PC-9 (cell line): Measurements from ENCODE around the gene IQCH. TPM values are rescaled to one million over a fixed set of nuclear protein-coding genes. Genes with fewer than 3 reads are reported as not detected.
A peak's percentile ranks its signal among the peaks of the same experiment; 100 is the strongest.
"Not testable (repeated sequence)": the region's sequence is repeated elsewhere in the genome, so short reads cannot be mapped to it uniquely, and the experiment has no call there.

Experiments used
- BruUV-seq: library from RNA; stranded (reverse); fragments of 400-500 nt; replicated peaks from 2 replicates; lab custom pipeline; 2021; lab: Mats Ljungman, UMichigan
- CTCF ChIA-PET: fragments of 300-600 bp; sonication (Branson Sonifier 250); formaldehyde crosslinking; loops from one replicate; lab custom pipeline; 2022; ENCODE audit warnings: antibody characterized with exemption; lab: Charles Lee
- POLR2A ChIA-PET: fragments of 300-600 bp; sonication (Branson Sonifier 250); formaldehyde crosslinking; loops from one replicate; lab custom pipeline; 2022; ENCODE audit warnings: antibody characterized with exemption; ENCODE audit not compliant: unreplicated experiment; lab: Charles Lee
- DNase-seq, 2 experiments: peaks; one replicate each; pipeline versions ENCODE4 v3.0.0 to v3.0.0-alpha.2; 2015 to 2022; ENCODE audit warnings: mixed read lengths in 1 of 2
- H2AFZ ChIP-seq: fragments of 200-600 bp; sonication (generic); 2 replicates; pipeline ENCODE4 v1.8.1; 2017; ENCODE audit warnings: antibody characterized with exemption
- H3F3A ChIP-seq: fragments of 200-600 bp; sonication (generic); 2 replicates; pipeline ENCODE4 v1.8.1; 2017; ENCODE audit warnings: antibody characterized with exemption, mild to moderate bottlenecking, low read depth; ENCODE audit not compliant: insufficient read depth
- H3K27ac ChIP-seq: fragments of 200-600 bp; sonication (generic); 2 replicates; pipeline ENCODE4 v1.6.1; 2016; ENCODE audit warnings: mixed run types
- H3K27me3 ChIP-seq: fragments of 200-600 bp; sonication (generic); 2 replicates; pipeline ENCODE4 v1.6.1; 2016; ENCODE audit warnings: low read depth, mixed run types; ENCODE audit not compliant: insufficient read depth
- H3K36me3 ChIP-seq: fragments of 200-600 bp; sonication (generic); 2 replicates; pipeline ENCODE4 v1.6.1; 2016; ENCODE audit warnings: low read depth, mixed run types
- H3K4me1 ChIP-seq: fragments of 200-600 bp; sonication (generic); replicated peaks from 2 replicates; pipeline ENCODE4 v1.6.1; 2016; ENCODE audit warnings: mixed run types; ENCODE audit not compliant: insufficient read depth
- H3K4me2 ChIP-seq: fragments of 200-600 bp; sonication (generic); 2 replicates; pipeline ENCODE4 v1.6.1; 2017; ENCODE audit warnings: mixed run types
- H3K4me3 ChIP-seq: fragments of 200-600 bp; sonication (generic); 2 replicates; pipeline ENCODE4 v1.6.1; 2016; ENCODE audit warnings: mixed run types
- H3K79me2 ChIP-seq: fragments of 200-600 bp; sonication (generic); 2 replicates; pipeline ENCODE4 v1.6.1; 2017; ENCODE audit warnings: low read depth, mixed run types
- H3K9me2 ChIP-seq: fragments of 200-600 bp; sonication (generic); 2 replicates; pipeline ENCODE4 v1.8.1; 2017; ENCODE audit warnings: mild to moderate bottlenecking; ENCODE audit not compliant: insufficient read depth
- H3K9me3 ChIP-seq: fragments of 200-600 bp; sonication (generic); 2 replicates; pipeline ENCODE4 v1.8.1; 2016; ENCODE audit warnings: low read depth; ENCODE audit not compliant: insufficient read depth
- H4K20me1 ChIP-seq: fragments of 200-600 bp; sonication (generic); 2 replicates; pipeline ENCODE4 v1.8.1; 2017; ENCODE audit not compliant: insufficient read depth
- CTCF ChIP-seq: fragments of 200-600 bp; sonication (generic); conservative IDR thresholded peaks from 2 replicates; pipeline ENCODE4 v1.6.1; 2017; ENCODE audit warnings: mixed run types, antibody characterized with exemption, mild to moderate bottlenecking, moderate library complexity
- EZH2 ChIP-seq: fragments of 200-600 bp; sonication (generic); IDR thresholded peaks from 2 replicates; pipeline ENCODE4 v1.8.0; 2017; ENCODE audit warnings: antibody characterized with exemption, low read depth
- intact Hi-C: fragments of 100-400 bp; cut with micrococcal nuclease; formaldehyde crosslinking; loops from one replicate; pipeline ENCODE4 v1.10.0; 2022; ENCODE audit not compliant: unreplicated experiment
- total RNA-seq: library from RNA; stranded (reverse); gene quantifications from 2 replicates; pipeline ENCODE4 v1.2.3, GENCODE V29; 2021

Gene IQCH
- total RNA-seq, 1 experiment from 2014 or later, result 7.5 TPM

GRCh38 chr15:67433495-67434099, 179.0 kb downstream of the IQCH start:
- Histone ChIP-seq H3K4me1 (no peaks in the 10 kb centered on the region; the same call in 1 of the 2 replicates), H2AFZ (no peak overlapping the region)

GRCh38 chr15:67436351-67437250, 182.0 kb downstream of the IQCH start:
- H3K4me1 ChIP-seq, intact Hi-C loops, H3K27me3 ChIP-seq, H3F3A ChIP-seq, H3K36me3 ChIP-seq, POLR2A ChIA-PET, H3K79me2 ChIP-seq, CTCF ChIA-PET, H3K27ac ChIP-seq, H3K9me3 ChIP-seq, H2AFZ ChIP-seq, H4K20me1 ChIP-seq, H3K4me2 ChIP-seq, H3K4me3 ChIP-seq, BruUV-seq, H3K9me2 ChIP-seq: not testable (repeated sequence)
- DNase-seq, result peak in 1 of 2 experiments; percentile 2

More at GRCh38 chr15:67433495-67434099, 179.0 kb downstream of the IQCH start:
- BruUV-seq, result no TSS peak
- POLR2A ChIA-PET, result no interaction called here
- Histone ChIP-seq H3K4me3 (no peak overlapping the region), H3K79me2 (no peaks in the 10 kb centered on the region), H3K4me2 (no peak overlapping the region), H3K36me3 (no peaks in the 10 kb centered on the region), H3K27ac (no peak overlapping the region), H3K9me2 (no peaks in the 10 kb centered on the region), H3K9me3 (no peaks in the 10 kb centered on the region), H3F3A (no peaks in the 10 kb centered on the region), H4K20me1 (no peaks in the 10 kb centered on the region), H3K27me3 (no peaks in the 10 kb centered on the region)
- CTCF ChIA-PET, result interaction anchor here (0.6 to 1.2 kb wide), 3 partner anchors 48 to 1012 kb away, joined by 3 to 11 read pairs (median 9); no protein-coding TSS in a partner anchor
- TF ChIP-seq EZH2, result no peak
- peak; percentile 76 for TF ChIP-seq CTCF
- DNase-seq, result peak in 1 of 2 experiments; percentile 29
- intact Hi-C loops, result loop anchor here (5.0 kb wide), 1 partner anchor 486 kb away; no protein-coding TSS in a partner anchor

- Histone ChIP-seq H4K20me1 (no peaks in the 10 kb centered on the region), H3K79me2 (no peaks in the 10 kb centered on the region), H3K9me2 (no peaks in the 10 kb centered on the region), H3K9me3 (no peaks in the 10 kb centered on the region), H3K4me1 (no peaks in the 10 kb centered on the region), H3K36me3 (no peaks in the 10 kb centered on the region), H3K27ac (no peak overlapping the region), H2AFZ (no peak overlapping the region), H3F3A (no peaks in the 10 kb centered on the region), H3K4me3 (no peak overlapping the region), H3K4me2 (no peak overlapping the region), H3K27me3 (no peaks in the 10 kb centered on the region)
- ChIA-PET CTCF (no interaction called here), POLR2A (no interaction called here)
- no TSS peak for BruUV-seq
- TF ChIP-seq CTCF, result no peak
- no peak for TF ChIP-seq EZH2
- intact Hi-C loops, result no loop called here
- DNase-seq, result no peak
These were observed 189.5 kb downstream of the IQCH start for GRCh38 chr15:67444100-67444499.
